ENCODE measurements around the gene GPC5. TPM values are rescaled to one million over a fixed set of nuclear protein-coding genes. Genes with fewer than 3 reads are reported as not detected.

The GPC5 gene
- total RNA-seq, 1 experiment from 2014 or later: 0.26 TPM

DNA sequence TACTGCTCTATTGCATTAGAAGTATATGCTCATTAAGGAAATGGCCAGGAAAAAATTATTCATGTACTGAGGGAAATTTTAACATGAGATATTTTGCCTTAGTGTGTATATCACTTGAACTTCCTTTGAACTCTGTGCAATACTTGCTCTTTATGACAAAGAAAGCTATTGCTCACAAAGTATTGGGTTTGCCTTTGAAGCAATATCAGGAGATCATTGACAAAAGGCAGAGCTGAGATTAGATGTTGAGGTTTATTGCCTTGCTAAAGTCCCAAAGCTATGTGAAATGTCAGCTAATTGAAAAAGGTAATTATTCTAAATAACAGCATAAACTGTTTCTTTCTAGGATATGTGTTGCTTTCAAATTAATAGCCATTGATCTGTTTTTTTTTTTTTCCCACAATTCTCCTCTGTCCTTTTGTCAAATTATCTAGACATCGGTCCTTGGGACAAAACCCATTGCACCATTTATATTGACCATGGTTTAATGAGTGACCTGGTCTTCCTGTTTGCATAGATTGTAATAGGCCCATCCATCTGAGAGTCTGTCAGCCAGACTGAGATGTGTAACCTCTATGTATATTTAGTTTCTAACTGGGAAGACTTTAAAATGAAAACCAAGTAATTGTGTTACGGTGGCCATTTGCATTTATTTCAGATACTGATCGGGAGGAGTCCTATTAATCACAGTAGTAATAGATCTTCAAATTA lies 1075.5 kb downstream of the GPC5 start:
- DNase-seq (ENCODE audit: low read depth, low spot score) (no peak), ATAC-seq (no peak)
- in situ Hi-C loops (cut with HindIII; ENCODE audit: low pct_unique_long_range_greater_than_20kb, low sequenced_read_pairs): no loop called here
- Histone ChIP-seq H3K9me3 (ENCODE audit: control insufficient read depth, insufficient read depth, low read depth, low read length) (no peaks in the 10 kb centered on the region), H3K36me3 (ENCODE audit: control insufficient read depth, insufficient read depth, low read length) (no peaks in the 10 kb centered on the region), H3K4me1 (ENCODE audit: control insufficient read depth, insufficient read depth, low read length) (no peaks in the 10 kb centered on the region), H3K27me3 (ENCODE audit: control insufficient read depth, insufficient read depth, low read length) (no peaks in the 10 kb centered on the region), H3K4me3 (ENCODE audit: low read depth in 2 of 2, low read length in 2 of 2) (no peak overlapping the region), H3K27ac (ENCODE audit: low read length) (no peak overlapping the region)
- TF ChIP-seq TCF7L2 (IDR thresholded peaks at IDR 0.05; ENCODE audit: low read depth, low read length) (no peak), CTCF (IDR thresholded peaks at IDR 0.05) (no peak), SIN3A (IDR thresholded peaks at IDR 0.05; ENCODE audit: borderline replicate concordance, insufficient read depth, low read depth, low read length) (no peak), POLR2AphosphoS5 (IDR thresholded peaks at IDR 0.05; ENCODE audit: low read depth, low read length) (no peak)
- TF ChIP-seq, protein P1, sequence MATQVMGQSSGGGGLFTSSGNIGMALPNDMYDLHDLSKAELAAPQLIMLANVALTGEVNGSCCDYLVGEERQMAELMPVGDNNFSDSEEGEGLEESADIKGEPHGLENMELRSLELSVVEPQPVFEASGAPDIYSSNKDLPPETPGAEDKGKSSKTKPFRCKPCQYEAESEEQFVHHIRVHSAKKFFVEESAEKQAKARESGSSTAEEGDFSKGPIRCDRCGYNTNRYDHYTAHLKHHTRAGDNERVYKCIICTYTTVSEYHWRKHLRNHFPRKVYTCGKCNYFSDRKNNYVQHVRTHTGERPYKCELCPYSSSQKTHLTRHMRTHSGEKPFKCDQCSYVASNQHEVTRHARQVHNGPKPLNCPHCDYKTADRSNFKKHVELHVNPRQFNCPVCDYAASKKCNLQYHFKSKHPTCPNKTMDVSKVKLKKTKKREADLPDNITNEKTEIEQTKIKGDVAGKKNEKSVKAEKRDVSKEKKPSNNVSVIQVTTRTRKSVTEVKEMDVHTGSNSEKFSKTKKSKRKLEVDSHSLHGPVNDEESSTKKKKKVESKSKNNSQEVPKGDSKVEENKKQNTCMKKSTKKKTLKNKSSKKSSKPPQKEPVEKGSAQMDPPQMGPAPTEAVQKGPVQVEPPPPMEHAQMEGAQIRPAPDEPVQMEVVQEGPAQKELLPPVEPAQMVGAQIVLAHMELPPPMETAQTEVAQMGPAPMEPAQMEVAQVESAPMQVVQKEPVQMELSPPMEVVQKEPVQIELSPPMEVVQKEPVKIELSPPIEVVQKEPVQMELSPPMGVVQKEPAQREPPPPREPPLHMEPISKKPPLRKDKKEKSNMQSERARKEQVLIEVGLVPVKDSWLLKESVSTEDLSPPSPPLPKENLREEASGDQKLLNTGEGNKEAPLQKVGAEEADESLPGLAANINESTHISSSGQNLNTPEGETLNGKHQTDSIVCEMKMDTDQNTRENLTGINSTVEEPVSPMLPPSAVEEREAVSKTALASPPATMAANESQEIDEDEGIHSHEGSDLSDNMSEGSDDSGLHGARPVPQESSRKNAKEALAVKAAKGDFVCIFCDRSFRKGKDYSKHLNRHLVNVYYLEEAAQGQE (IDR thresholded peaks at IDR 0.05; ENCODE audit: insufficient read depth in 1 of 2, low read depth in 2 of 2, low read length in 1 of 2): no peak
- intact Hi-C loops (cut with micrococcal nuclease; ENCODE audit: unreplicated experiment): no loop called here
- POLR2A ChIA-PET: no interaction called here
- BruUV-seq (replicated peaks): no TSS peak
- CTCF ChIA-PET: no interaction called here

DNA sequence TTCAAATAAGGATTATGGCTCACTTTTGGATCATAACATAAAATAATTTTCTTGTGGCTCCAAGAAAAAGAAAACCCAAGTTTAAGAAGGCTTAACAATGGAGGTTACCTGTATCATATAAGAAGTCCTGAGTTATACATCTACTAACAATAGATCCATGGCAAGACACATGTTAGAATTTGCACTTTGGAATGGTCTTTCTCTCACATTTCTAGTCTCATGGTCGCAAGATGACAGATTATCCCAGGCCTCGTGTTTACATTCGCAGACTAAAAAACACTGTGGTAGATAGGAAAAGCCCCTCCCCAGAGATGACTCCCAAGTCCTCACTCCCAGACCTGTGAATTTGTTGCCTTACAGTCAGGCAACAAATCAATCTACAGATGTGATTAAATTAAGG lies 1082.0 kb downstream of the GPC5 start:
- BruUV-seq (replicated peaks): no TSS peak

More for the DNA sequence above, 1082.0 kb downstream of the GPC5 start:
- no peak overlapping the region for H3K4me3 ChIP-seq (ENCODE audit: low read depth in 2 of 2, low read length in 2 of 2)
- in situ Hi-C loops (cut with HindIII; ENCODE audit: low pct_unique_long_range_greater_than_20kb, low sequenced_read_pairs): no loop called here
- H3K9me3 ChIP-seq (ENCODE audit: control insufficient read depth, insufficient read depth, low read depth, low read length): no peaks in the 10 kb centered on the region
- ATAC-seq: no peak
- CTCF ChIA-PET: no interaction called here
- DNase-seq (ENCODE audit: low read depth, low spot score): no peak
- no peaks in the 10 kb centered on the region for H3K27me3 ChIP-seq (ENCODE audit: control insufficient read depth, insufficient read depth, low read length)
- intact Hi-C loops (cut with micrococcal nuclease; ENCODE audit: unreplicated experiment): no loop called here
- TF ChIP-seq POLR2AphosphoS5 (IDR thresholded peaks at IDR 0.05; ENCODE audit: low read depth, low read length): no peak
- TF ChIP-seq, protein P1 (IDR thresholded peaks at IDR 0.05; ENCODE audit: insufficient read depth in 1 of 2, low read depth in 2 of 2, low read length in 1 of 2): no peak
- no peak for TF ChIP-seq SIN3A (IDR thresholded peaks at IDR 0.05; ENCODE audit: borderline replicate concordance, insufficient read depth, low read depth, low read length)
- no peak for TF ChIP-seq TCF7L2 (IDR thresholded peaks at IDR 0.05; ENCODE audit: low read depth, low read length)
- TF ChIP-seq CTCF (IDR thresholded peaks at IDR 0.05): no peak
- no peak overlapping the region for H3K27ac ChIP-seq (ENCODE audit: low read length)
- no peaks in the 10 kb centered on the region for H3K4me1 ChIP-seq (ENCODE audit: control insufficient read depth, insufficient read depth, low read length)
- POLR2A ChIA-PET: no interaction called here
- H3K36me3 ChIP-seq (ENCODE audit: control insufficient read depth, insufficient read depth, low read length): no peaks in the 10 kb centered on the region
